Lung (tissue), 12 donors: ENCODE data around the gene LUC7L. TPM values are rescaled to one million over a fixed set of nuclear protein-coding genes. Genes with fewer than 3 reads are reported as not detected.

Experiments
- ATAC-seq: fragments of 200-7000 bp; cut with Tn5 transposase; one replicate; pipeline ENCODE4 v1.9.1; 2020; ENCODE audit warnings: moderate number of reproducible peaks; ENCODE audit not compliant: insufficient read depth, low FRiP score
- DNase-seq, 3 donors: peaks; one replicate each; pipeline ENCODE4 v3.0.0-alpha.2; 2013 to 2017
- H3K27ac ChIP-seq, 2 donors: one replicate each; pipeline ENCODE4 v1.5.1; 2013; ENCODE audit warnings: mild to moderate bottlenecking in 2 of 2, moderate library complexity in 2 of 2, control low read depth in 1 of 2, inconsistent platforms in 1 of 2, low read depth in 1 of 2, low read length in 1 of 2
- H3K27me3 ChIP-seq, 3 donors: one replicate each; pipeline ENCODE4 v1.5.1; 2013; ENCODE audit warnings: low read length in 2 of 3; ENCODE audit not compliant: control insufficient read depth in 3 of 3, insufficient read depth in 3 of 3
- H3K36me3 ChIP-seq, 4 donors: one replicate each; pipeline ENCODE4 v1.5.1; 2013; ENCODE audit warnings: low read length in 4 of 4, mild to moderate bottlenecking in 1 of 4, moderate library complexity in 1 of 4; ENCODE audit not compliant: control insufficient read depth in 4 of 4, insufficient read depth in 4 of 4
- H3K4me1 ChIP-seq, 5 donors: one replicate each; pipeline ENCODE4 v1.5.1; 2013; ENCODE audit warnings: low read length in 5 of 5, mild to moderate bottlenecking in 2 of 5, moderate library complexity in 1 of 5; ENCODE audit not compliant: control insufficient read depth in 5 of 5, insufficient read depth in 5 of 5
- H3K4me3 ChIP-seq: one replicate; pipeline ENCODE4 v1.5.1; 2013; ENCODE audit warnings: mild to moderate bottlenecking, control low read depth, moderate library complexity
- H3K9ac ChIP-seq, 2 donors: one replicate each; pipeline ENCODE4 v1.5.1; 2013; ENCODE audit warnings: low read length in 2 of 2, control low read depth in 1 of 2; ENCODE audit not compliant: insufficient read depth in 1 of 2
- H3K9me3 ChIP-seq, 4 donors: one replicate each; pipeline ENCODE4 v1.5.1; 2013; ENCODE audit warnings: low read length in 3 of 4, mild to moderate bottlenecking in 1 of 4, moderate library complexity in 1 of 4; ENCODE audit not compliant: control insufficient read depth in 4 of 4, insufficient read depth in 3 of 4
- WGBS, 2 donors: extraction: QIAGEN DNeasy Blood & Tissue Kit; methylation state at CpG; one replicate each; pipeline ENCODE4 v1.1.7; 2013; 5-methylcytosine and 5-hydroxymethylcytosine counted together
- polyA plus RNA-seq, 2 donors: library from polyadenylated mRNA; stranded (reverse); fragments of 200-250 nt; gene quantifications; one replicate each; pipeline ENCODE4 v1.2.1, GENCODE V29; 2013
- total RNA-seq, 2 donors: library from RNA; depleted of rRNA in 1 of 2; stranded (reverse); fragments of >200 nt in 1 of 2; gene quantifications; one replicate each; pipeline ENCODE4 v1.2.1, GENCODE V29; 2014 to 2021
- TF ChIP-seq, protein P1 (sequence below): IDR thresholded peaks from 2 replicates; pipeline ENCODE4 v1.5.1; 2012; ENCODE audit warnings: mild to moderate bottlenecking; ENCODE audit errors: control extremely low read depth, extremely low read depth
- donor health status: control.
- donor health status: control.
- donor health status: Bipolar disorder and iron deficiency.
- donor health status: healthy.
- donor health status: DM: yes; HTN: yes; CAD: no.

Gene LUC7L
- total and polyA plus RNA-seq, 4 donors = 35.2 to 115 (median 80.8) TPM

DNA sequence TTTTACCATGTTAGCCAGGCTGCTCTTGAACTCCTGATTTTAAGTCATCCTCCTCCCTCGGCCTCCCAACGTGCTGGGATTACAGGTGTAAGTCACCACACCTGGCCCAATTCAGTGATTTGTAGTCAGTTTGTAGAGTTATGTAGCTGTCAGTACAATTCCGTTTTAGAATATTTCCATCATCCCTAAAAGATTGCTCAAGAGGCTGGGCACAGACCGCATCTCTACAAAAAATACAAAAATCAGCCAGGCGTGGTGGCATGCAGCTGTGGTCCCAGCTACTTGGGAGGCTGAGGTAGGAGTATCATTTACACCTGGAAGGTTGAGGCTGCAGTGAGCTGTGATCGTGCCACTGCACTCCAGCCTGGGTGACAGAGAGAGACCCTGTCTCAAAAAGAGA, 25.9 kb upstream of the LUC7L start:
- H3K27ac ChIP-seq = no peak overlapping the region
- H3K4me1 ChIP-seq = peaks cover 0 to 5% (median 0%) of the 10 kb centered on the region in 5 donors
- H3K9me3 ChIP-seq = no peaks in the 10 kb centered on the region
- DNase-seq = no peak
- peaks cover 0 to 17% (median 11%) of the 10 kb centered on the region in 4 donors for H3K36me3 ChIP-seq
- no peak overlapping the region for H3K9ac ChIP-seq
- H3K27me3 ChIP-seq = no peaks in the 10 kb centered on the region
- WGBS, 2 donors = 95 to 98% methylated on average over 6 of the region's 6 CpGs
- H3K4me3 ChIP-seq = no peak overlapping the region
- no peak for ATAC-seq
- TF ChIP-seq, protein P1, sequence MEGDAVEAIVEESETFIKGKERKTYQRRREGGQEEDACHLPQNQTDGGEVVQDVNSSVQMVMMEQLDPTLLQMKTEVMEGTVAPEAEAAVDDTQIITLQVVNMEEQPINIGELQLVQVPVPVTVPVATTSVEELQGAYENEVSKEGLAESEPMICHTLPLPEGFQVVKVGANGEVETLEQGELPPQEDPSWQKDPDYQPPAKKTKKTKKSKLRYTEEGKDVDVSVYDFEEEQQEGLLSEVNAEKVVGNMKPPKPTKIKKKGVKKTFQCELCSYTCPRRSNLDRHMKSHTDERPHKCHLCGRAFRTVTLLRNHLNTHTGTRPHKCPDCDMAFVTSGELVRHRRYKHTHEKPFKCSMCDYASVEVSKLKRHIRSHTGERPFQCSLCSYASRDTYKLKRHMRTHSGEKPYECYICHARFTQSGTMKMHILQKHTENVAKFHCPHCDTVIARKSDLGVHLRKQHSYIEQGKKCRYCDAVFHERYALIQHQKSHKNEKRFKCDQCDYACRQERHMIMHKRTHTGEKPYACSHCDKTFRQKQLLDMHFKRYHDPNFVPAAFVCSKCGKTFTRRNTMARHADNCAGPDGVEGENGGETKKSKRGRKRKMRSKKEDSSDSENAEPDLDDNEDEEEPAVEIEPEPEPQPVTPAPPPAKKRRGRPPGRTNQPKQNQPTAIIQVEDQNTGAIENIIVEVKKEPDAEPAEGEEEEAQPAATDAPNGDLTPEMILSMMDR = no peak

DNA sequence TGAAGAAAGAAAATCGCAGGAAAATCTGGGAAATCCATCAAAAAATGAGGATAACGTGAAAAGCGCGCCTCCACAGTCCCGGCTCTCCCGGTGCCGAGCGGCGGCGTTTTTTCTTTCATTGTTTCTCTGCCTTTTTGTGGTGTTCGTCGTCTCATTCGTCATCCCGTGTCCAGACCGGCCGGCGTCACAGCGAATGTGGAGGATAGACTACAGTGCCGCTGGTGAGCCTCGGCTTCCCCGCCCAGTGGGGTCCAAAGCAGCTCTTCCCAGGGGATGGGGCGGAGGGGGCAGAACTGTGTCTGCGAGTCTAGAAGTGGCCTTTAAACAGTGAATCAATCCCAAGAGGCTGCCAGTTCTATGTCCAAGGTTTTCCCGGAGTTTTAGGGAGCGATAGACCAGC, 25.2 kb upstream of the LUC7L start:
- H3K4me3 ChIP-seq = no peak overlapping the region
- WGBS, 2 donors = 95 to 96% methylated on average over 25 of the region's 25 CpGs
- no peaks in the 10 kb centered on the region for H3K27me3 ChIP-seq
- H3K36me3 ChIP-seq = peaks cover 0 to 15% (median 9%) of the 10 kb centered on the region in 4 donors
- no peak overlapping the region for H3K27ac ChIP-seq
- DNase-seq (no peak), ATAC-seq (no peak)
- peaks cover 0 to 5% (median 0%) of the 10 kb centered on the region in 5 donors for H3K4me1 ChIP-seq
- H3K9ac ChIP-seq = no peak overlapping the region
- H3K9me3 ChIP-seq = no peaks in the 10 kb centered on the region
- TF ChIP-seq, protein P1 = no peak

DNA sequence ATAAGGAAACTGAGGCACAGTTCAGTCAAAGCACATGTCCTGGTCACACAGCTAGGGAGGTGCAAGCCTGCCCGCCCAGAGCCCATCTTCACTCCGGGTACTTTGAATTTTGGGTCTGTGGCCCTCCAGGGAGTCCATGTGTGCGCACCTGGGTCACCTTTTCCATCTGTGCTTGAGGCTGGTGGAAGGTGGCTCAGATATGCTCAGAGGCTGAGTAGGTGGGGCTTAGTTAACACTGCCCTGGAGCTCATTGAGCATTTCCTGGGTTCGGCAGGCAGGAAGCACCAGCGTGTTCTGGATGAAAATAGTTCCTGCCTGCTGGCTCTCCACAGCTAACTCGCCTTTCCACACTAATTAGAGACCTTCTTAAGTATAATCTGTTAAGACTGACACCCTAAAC, 24.6 kb upstream of the LUC7L start:
- DNase-seq = no peak
- no peaks in the 10 kb centered on the region for H3K9me3 ChIP-seq
- no peak overlapping the region for H3K9ac ChIP-seq
- H3K36me3 ChIP-seq = peaks cover 0 to 14% (median 9%) of the 10 kb centered on the region in 4 donors
- TF ChIP-seq, protein P1 = no peak
- ATAC-seq = no peak
- H3K4me1 ChIP-seq = peaks cover 0 to 5% (median 0%) of the 10 kb centered on the region in 5 donors
- no peak overlapping the region for H3K27ac ChIP-seq
- WGBS, 2 donors = 74 to 79% methylated on average over 6 of the region's 6 CpGs
- H3K4me3 ChIP-seq = no peak overlapping the region
- no peaks in the 10 kb centered on the region for H3K27me3 ChIP-seq
